Ovary (tissue), 9 donors: ENCODE measurements around the gene R3HDM2. TPM values are rescaled to one million over a fixed set of nuclear protein-coding genes. Genes with fewer than 3 reads are reported as not detected.

Experiments
- DNase-seq, 5 donors: peaks; one replicate each; pipeline ENCODE4 v3.0.0-alpha.2; 2019 to 2020
- H3K27ac ChIP-seq, 2 donors: fragments of 200-600 bp; one replicate each; pipeline versions ENCODE4 v1.5.1 to v1.8.0; 2019 to 2022
- H3K27me3 ChIP-seq: fragments of 200-600 bp; one replicate; pipeline ENCODE4 v1.8.0; 2022
- H3K36me3 ChIP-seq: fragments of 200-600 bp; sonication (generic); one replicate; pipeline ENCODE4 v1.5.1; 2019
- H3K4me1 ChIP-seq: one replicate; pipeline ENCODE4 v1.8.1; 2013; ENCODE audit warnings: mild to moderate bottlenecking, moderate library complexity; ENCODE audit not compliant: insufficient read depth
- H3K4me3 ChIP-seq: fragments of 200-600 bp; sonication (generic); one replicate; pipeline ENCODE4 v1.5.1; 2017
- H3K9me3 ChIP-seq, 2 donors: fragments of 200-600 bp in 1 of 2; sonication (generic) in 1 of 2; one replicate each; pipeline versions ENCODE4 v1.5.1 to v1.8.1; 2013 to 2019; ENCODE audit warnings: mild to moderate bottlenecking in 1 of 2, moderate library complexity in 1 of 2
- CTCF ChIP-seq, 3 donors: fragments of 450-650 bp in 2 of 3; fragments of 200-600 bp in 1 of 3; IDR thresholded peaks; one replicate each; pipeline versions ENCODE4 v1.5.1 to v1.8.0; 2016 to 2022; ENCODE audit warnings: antibody characterized with exemption in 3 of 3, mild to moderate bottlenecking in 1 of 3
- EP300 ChIP-seq: sonication (generic); formaldehyde crosslinking; IDR thresholded peaks from one replicate; pipeline ENCODE4 v1.6.1; 2017; ENCODE audit warnings: antibody characterized with exemption
- POLR2A ChIP-seq: fragments of 450-650 bp; IDR thresholded peaks from one replicate; pipeline ENCODE4 v1.6.1; 2017; ENCODE audit warnings: antibody characterized with exemption, mild to moderate bottlenecking, moderate library complexity
- WGBS, 3 donors: extraction: QIAGEN DNeasy Blood & Tissue Kit in 1 of 3; methylation state at CpG; one replicate each; pipeline versions ENCODE4 v1.1.5 to v1.1.7; 2013 to 2017; 5-methylcytosine and 5-hydroxymethylcytosine counted together
- intact Hi-C, 4 donors: fragments of 100-400 bp; cut with DNase I; formaldehyde crosslinking; loops; one replicate each; pipeline versions ENCODE4 v1.11.0 to v1.15.1; 2022 to 2023
- polyA plus RNA-seq, 2 donors: library from polyadenylated mRNA; stranded (reverse); fragments of 200-250 nt in 1 of 2; fragments of 350-450 nt in 1 of 2; fragmentation: Illumina TruSeq in 1 of 2; extraction: RNeasy Lipid Tissue Mini Kit (QIAGEN cat#74804) in 1 of 2; gene quantifications; one replicate each; pipeline ENCODE4 v1.2.3, GENCODE V29; 2013 to 2014
- total RNA-seq, 7 donors: library from RNA; depleted of rRNA in 2 of 7; stranded (reverse); fragments of >200 nt in 2 of 7; fragmentation: NEBNext Ultra II Directional in 3 of 7; extraction: Animal tissue kit (Norgen Biotek cat#: 25700) in 3 of 7; gene quantifications; one replicate each; pipeline versions ENCODE4 v1.1.0 to v1.2.4, GENCODE V29; 2016 to 2023
- donor health status: DM: no; HTN: no; CAD: no; lungs with moderate emphysema.
- donor health status: DM: no; HTN: no; CAD: no.
- donor health status: Bipolar disorder and iron deficiency.
- donor health status: DM: yes; HTN: yes; CAD: no.
- donor health status: DM: no; HTN: no; CAD: no.
- donor health status: DM: yes; HTN: yes; CAD: no.

Gene R3HDM2
- total and polyA plus RNA-seq, 9 donors, result 24.3 to 81.4 (median 65.6) TPM

DNA sequence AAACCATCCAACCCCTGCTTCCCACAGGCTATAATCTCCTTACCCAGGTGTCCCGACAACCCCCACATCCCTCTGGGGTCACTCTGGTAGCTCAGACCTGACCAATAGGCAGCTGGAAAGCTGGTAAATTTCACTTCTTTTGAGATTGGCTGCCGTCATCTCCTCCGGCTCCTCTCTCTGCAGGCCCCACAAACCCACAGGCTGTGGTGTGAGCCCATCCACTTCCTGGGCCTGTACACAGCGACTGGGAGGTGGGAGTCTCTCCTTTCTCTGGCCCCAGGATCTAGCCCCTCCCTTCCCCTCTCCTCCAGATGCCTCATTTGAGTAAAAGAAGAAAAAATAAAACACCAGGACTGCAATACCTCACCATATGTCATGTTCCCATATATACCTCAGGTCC lies 4.5 kb upstream of the R3HDM2 start:
- 48 to 66% (median 50%) methylated on average over 4 of the region's 4 CpGs for WGBS, 3 donors
- no peaks in the 10 kb centered on the region for H3K27me3 ChIP-seq
- TF ChIP-seq CTCF (IDR thresholded peaks at IDR 0.05) (no peak), POLR2A (no peak), EP300 (no peak)

GRCh38 chr12:57434517-57435223 lies 3.8 kb upstream of the R3HDM2 start, which contains the start of gene INHBC:
Gene INHBC, plus strand, starts transcription at chr12:57434784. Its CDS starts 103 bp downstream, at chr12:57434887.
- Histone ChIP-seq H3K36me3 (no peaks in the 10 kb centered on the region), H3K27me3 (no peaks in the 10 kb centered on the region), H3K4me3 (no peak within 1 kb of the TSS), H3K9me3 (no peaks in the 10 kb centered on the region), H3K27ac (no peak within 1 kb of the TSS), H3K4me1 (no peaks in the 10 kb centered on the region)
- intact Hi-C loops, result loop anchor here in 1 of 4 donors (5.0 kb wide), 1 partner anchor 167 kb away; no protein-coding TSS in a partner anchor
- TF ChIP-seq POLR2A (no peak), EP300 (no peak), CTCF (IDR thresholded peaks at IDR 0.05) (no peak)
- no peak for DNase-seq
- 55 to 65% (median 58%) methylated on average over 8 of the region's 8 CpGs for WGBS, 3 donors

More for the DNA sequence above, 4.5 kb upstream of the R3HDM2 start:
- H3K4me3 ChIP-seq, result no peak overlapping the region
- no peaks in the 10 kb centered on the region for H3K36me3 ChIP-seq
- no peaks in the 10 kb centered on the region for H3K9me3 ChIP-seq
- H3K4me1 ChIP-seq, result no peaks in the 10 kb centered on the region
- intact Hi-C loops, result loop anchor here in 1 of 4 donors (5.0 kb wide), 1 partner anchor 168 kb away; no protein-coding TSS in a partner anchor
- H3K27ac ChIP-seq, result no peak overlapping the region
- DNase-seq, result no peak

GRCh38 chr12:57433370-57433769 lies 2.5 kb upstream of the R3HDM2 start:
- H3K27me3 ChIP-seq, result no peaks in the 10 kb centered on the region
- H3K27ac ChIP-seq, result no peak overlapping the region
- TF ChIP-seq POLR2A, result no peak
- TF ChIP-seq CTCF (IDR thresholded peaks at IDR 0.05), result no peak
- TF ChIP-seq EP300, result no peak
- peaks cover 3% of the 10 kb centered on the region for H3K4me1 ChIP-seq
- WGBS, 3 donors, result 76 to 93% (median 87%) methylated on average over 3 of the region's 3 CpGs
- intact Hi-C loops, result no loop called here
- no peak for DNase-seq
- H3K36me3 ChIP-seq, result no peaks in the 10 kb centered on the region
- H3K9me3 ChIP-seq, result no peaks in the 10 kb centered on the region
- no peak overlapping the region for H3K4me3 ChIP-seq

DNA sequence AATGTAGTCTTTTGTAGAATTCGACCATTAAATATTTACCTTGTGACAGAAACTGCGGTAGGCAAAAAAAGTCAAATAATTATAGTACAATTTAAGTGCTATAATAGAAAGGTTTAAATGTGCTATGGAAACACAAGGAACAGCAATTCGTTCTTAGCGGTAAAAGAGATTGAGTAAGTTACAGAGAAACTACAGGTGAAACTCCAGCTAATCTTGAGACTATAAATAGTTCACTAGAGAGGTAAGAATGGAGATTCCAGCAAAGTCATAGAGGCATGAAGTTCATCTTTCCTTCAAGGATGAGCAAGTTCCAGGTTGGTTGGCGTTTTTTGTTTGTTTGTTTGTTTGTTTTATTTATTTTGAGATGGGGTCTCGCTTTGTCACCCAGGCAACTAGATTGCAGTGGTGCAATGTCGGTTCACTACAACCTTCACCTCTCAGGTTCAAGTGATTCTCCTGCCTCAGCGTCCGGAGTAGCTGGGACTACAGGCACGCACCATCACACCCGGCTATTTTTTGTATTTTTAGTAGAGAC lies 878 bp upstream of the R3HDM2 start:
- H3K27ac ChIP-seq, result no peak overlapping the region
- peak overlapping the region; percentile 66 for H3K4me3 ChIP-seq
- H3K27me3 ChIP-seq, result no peaks in the 10 kb centered on the region
- H3K4me1 ChIP-seq, result peaks cover 3% of the 10 kb centered on the region
- whole genome bisulfite sequencing, 3 donors, result 76 to 84% (median 80%) methylated on average over 11 of the region's 11 CpGs
- H3K36me3 ChIP-seq, result no peaks in the 10 kb centered on the region
- H3K9me3 ChIP-seq, result no peaks in the 10 kb centered on the region
- DNase-seq, result no peak
- TF ChIP-seq POLR2A (no peak), CTCF (IDR thresholded peaks at IDR 0.05) (no peak), EP300 (no peak)
- intact Hi-C loops, result loop anchor here in 1 of 4 donors (1.0 kb wide), 1 partner anchor 205 kb away; no protein-coding TSS in a partner anchor
